ENCODE data around the gene IGSF3. TPM values are rescaled to one million over a fixed set of nuclear protein-coding genes. Genes with fewer than 3 reads are reported as not detected.

IGSF3 gene
- total RNA-seq, 1 donor from 2014 or later, result 34.8 TPM

DNA sequence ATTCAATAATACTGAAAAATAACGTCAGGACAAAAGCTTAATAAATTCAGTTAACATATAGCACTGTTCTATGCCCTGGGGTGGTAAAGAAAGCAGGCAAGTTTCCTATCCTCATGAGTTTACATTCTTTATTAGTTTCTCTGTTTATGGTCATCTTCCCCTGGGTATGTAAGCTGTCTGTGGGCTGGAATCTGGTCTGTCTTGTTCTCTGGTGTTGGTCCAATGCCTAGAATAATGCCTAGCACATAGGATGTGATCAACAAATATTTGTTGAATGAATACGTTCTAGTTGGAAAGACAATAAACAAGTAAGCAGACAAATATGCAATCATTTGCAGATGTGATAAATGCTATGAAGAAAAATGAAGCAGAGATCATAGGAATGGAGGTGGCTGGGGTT, 7.2 kb upstream of the IGSF3 start:
- Histone ChIP-seq H3K27me3 (ENCODE audit: control insufficient read depth, insufficient read depth, low read length) (peaks cover 3% of the 10 kb centered on the region), H3K4me3 (ENCODE audit: low read depth, low read length) (no peak overlapping the region), H3K36me3 (ENCODE audit: control insufficient read depth, insufficient read depth, low read length) (no peaks in the 10 kb centered on the region)
- TF ChIP-seq, protein P1, sequence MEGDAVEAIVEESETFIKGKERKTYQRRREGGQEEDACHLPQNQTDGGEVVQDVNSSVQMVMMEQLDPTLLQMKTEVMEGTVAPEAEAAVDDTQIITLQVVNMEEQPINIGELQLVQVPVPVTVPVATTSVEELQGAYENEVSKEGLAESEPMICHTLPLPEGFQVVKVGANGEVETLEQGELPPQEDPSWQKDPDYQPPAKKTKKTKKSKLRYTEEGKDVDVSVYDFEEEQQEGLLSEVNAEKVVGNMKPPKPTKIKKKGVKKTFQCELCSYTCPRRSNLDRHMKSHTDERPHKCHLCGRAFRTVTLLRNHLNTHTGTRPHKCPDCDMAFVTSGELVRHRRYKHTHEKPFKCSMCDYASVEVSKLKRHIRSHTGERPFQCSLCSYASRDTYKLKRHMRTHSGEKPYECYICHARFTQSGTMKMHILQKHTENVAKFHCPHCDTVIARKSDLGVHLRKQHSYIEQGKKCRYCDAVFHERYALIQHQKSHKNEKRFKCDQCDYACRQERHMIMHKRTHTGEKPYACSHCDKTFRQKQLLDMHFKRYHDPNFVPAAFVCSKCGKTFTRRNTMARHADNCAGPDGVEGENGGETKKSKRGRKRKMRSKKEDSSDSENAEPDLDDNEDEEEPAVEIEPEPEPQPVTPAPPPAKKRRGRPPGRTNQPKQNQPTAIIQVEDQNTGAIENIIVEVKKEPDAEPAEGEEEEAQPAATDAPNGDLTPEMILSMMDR (IDR thresholded peaks at IDR 0.05; ENCODE audit: insufficient read depth, low read length, poor library complexity, severe bottlenecking), result no peak
- no peak for DNase-seq (ENCODE audit: low read depth)

DNA sequence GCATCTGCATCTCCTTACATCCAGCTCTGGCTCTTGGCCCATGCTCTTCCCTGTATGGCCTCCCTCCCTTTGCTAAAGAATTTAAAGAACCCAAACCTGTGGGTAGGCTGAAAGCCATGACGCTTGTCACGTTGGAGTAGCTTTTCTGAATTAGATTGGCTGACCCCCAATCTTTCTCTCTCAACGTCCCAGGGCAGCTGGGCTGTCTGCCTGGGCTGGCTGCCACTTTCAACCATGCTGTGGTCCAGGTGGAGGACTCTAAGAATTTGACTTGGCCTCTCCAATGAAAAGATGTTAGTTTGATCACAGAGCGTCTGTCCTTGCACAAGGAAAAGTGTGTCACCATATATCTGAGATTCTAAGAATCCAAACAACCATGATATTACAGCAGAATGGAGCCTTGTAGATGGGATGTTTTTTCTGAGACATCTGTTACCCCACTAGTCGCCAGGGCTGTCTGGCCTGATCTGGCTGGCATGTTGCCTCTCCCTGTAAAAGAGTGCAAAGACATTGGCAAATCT, 6.5 kb upstream of the IGSF3 start:
- Histone ChIP-seq H3K36me3 (ENCODE audit: control insufficient read depth, insufficient read depth, low read length) (no peaks in the 10 kb centered on the region), H3K4me3 (ENCODE audit: low read depth, low read length) (no peak overlapping the region), H3K27me3 (ENCODE audit: control insufficient read depth, insufficient read depth, low read length) (peaks cover 3% of the 10 kb centered on the region)
- no peak for DNase-seq (ENCODE audit: low read depth)
- TF ChIP-seq, protein P1 (IDR thresholded peaks at IDR 0.05; ENCODE audit: insufficient read depth, low read length, poor library complexity, severe bottlenecking), result no peak

DNA sequence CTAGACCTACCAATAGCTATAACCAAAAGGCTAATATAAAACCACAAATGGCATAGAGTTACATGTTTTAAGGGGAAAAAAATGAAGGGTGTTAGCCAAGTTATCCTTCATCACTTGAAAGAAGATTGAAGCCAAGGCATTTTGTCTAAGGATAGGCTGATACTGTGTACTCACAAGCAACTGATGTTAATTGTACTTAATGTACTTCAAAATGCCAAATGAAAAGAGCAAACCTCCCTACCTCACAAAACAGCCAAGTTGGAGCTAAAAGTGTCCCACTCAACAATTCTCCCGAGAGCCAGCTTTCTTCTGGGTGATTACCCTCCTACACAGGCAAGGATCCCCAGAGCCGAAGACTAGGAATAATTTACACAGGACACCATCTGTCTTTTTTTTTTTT, 4.4 kb upstream of the IGSF3 start:
- Histone ChIP-seq H3K4me3 (ENCODE audit: low read depth, low read length) (no peak overlapping the region), H3K36me3 (ENCODE audit: control insufficient read depth, insufficient read depth, low read length) (no peaks in the 10 kb centered on the region), H3K27me3 (ENCODE audit: control insufficient read depth, insufficient read depth, low read length) (no peaks in the 10 kb centered on the region)
- TF ChIP-seq, protein P1 (IDR thresholded peaks at IDR 0.05; ENCODE audit: insufficient read depth, low read length, poor library complexity, severe bottlenecking), result no peak
- DNase-seq (ENCODE audit: low read depth), result no peak

DNA sequence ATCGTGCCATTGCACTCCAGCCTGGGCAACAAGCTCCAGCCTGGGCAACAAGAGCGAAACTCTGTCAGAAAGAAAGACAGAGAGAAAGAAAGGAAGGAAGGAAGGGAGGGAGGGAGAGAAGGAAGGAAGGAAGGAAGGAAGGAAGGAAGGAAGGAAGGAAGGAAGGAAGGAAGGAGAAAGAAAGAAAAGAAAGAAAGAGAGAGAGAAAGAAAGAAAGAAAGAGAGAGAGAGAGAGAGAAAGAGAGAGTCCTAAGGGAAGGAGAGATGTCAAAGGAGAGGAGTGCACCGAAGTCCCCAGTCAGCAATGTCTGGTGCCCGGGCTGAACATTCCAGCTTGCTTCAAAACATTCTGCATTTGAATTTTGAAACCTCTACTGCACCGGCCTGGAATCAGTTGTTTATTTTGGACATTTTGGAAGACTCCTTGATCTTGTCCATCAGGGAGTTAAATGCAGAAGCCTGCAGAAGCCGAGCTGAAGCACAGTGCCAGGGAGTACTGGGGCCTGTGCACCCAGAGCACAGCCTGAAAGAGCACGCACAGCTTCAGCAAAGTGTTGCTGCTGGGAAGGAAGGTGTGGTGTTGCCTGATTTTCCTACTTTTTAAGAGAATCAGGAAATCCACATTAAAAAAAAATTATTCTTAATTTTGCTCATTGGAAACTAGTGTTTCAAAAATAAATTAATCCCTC, 3.7 kb upstream of the IGSF3 start:
- no peak for DNase-seq (ENCODE audit: low read depth)
- TF ChIP-seq, protein P1 (IDR thresholded peaks at IDR 0.05; ENCODE audit: insufficient read depth, low read length, poor library complexity, severe bottlenecking), result no peak
- no peaks in the 10 kb centered on the region for H3K27me3 ChIP-seq (ENCODE audit: control insufficient read depth, insufficient read depth, low read length)

DNA sequence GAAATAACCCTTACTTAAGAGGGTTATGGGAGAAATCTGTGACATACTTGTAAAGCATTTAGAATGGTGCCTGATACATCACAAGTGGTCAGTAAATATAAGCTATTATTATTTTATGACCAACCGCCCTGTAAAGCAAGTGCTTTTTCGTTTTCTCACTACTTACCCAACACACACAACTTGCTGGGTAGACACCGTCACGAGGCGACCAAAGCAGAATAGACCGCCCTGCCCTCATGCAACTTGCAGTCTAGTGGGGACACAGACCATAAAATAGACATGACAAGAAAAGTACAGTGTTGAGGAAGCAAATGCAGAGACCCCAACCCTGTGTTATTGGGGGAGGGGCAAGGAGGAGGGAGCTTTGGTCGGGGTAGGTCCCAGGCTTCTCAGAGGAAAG, 744 bp upstream of the IGSF3 start:
- DNase-seq (ENCODE audit: low read depth), result no peak
- Histone ChIP-seq H3K4me3 (ENCODE audit: low read depth, low read length) (no peak overlapping the region), H3K36me3 (ENCODE audit: control insufficient read depth, insufficient read depth, low read length) (no peaks in the 10 kb centered on the region), H3K27me3 (ENCODE audit: control insufficient read depth, insufficient read depth, low read length) (no peaks in the 10 kb centered on the region)
- TF ChIP-seq, protein P1 (IDR thresholded peaks at IDR 0.05; ENCODE audit: insufficient read depth, low read length, poor library complexity, severe bottlenecking), result no peak

More for the DNA sequence above, 3.7 kb upstream of the IGSF3 start:
- Histone ChIP-seq H3K36me3 (ENCODE audit: control insufficient read depth, insufficient read depth, low read length) (no peaks in the 10 kb centered on the region), H3K4me3 (ENCODE audit: low read depth, low read length) (no peak overlapping the region)

All from kidney epithelial cell (primary cell).